HCT116 (cell line): ENCODE data around the gene MYO3B. TPM values are rescaled to one million over a fixed set of nuclear protein-coding genes. Genes with fewer than 3 reads are reported as not detected.

ENCODE experiments used
- ATAC-seq: fragments of 200-7000 bp; cut with Tn5 transposase; 2 replicates; pipeline ENCODE4 v1.9.1; 2020; ENCODE audit warnings: mild to moderate bottlenecking, moderate library complexity
- BruUV-seq: library from RNA; stranded (reverse); fragments of 400-500 nt; replicated peaks from 2 replicates; lab custom pipeline; 2021; lab: Mats Ljungman, UMichigan
- CTCF ChIA-PET: fragments of 300-600 bp; sonication (Branson Sonifier 250); formaldehyde crosslinking; loops from one replicate; lab custom pipeline; 2021; ENCODE audit warnings: antibody characterized with exemption; lab: Charles Lee
- POLR2A ChIA-PET: fragments of 300-600, 350-600 bp; sonication (Branson Sonifier 250); formaldehyde crosslinking; loops from one replicate; lab custom pipeline; 2021; ENCODE audit warnings: antibody characterized with exemption; lab: Charles Lee
- RAD21 ChIA-PET, 2 experiments: fragments of 300-600 bp; sonication (Branson Sonifier 250); formaldehyde crosslinking; loops; one replicate each; lab custom pipeline; 2023; ENCODE audit warnings: low total read pairs in 2 of 2; ENCODE audit not compliant: uncharacterized antibody in 2 of 2, unreplicated experiment in 2 of 2, low non-redundant PET in 1 of 2; lab: Charles Lee
- DNase-seq: peaks from one replicate; pipeline ENCODE4 v3.0.0-alpha.2; 2010; ENCODE audit warnings: low read depth, low spot score
- H2AFZ ChIP-seq: fragments of 200-600 bp; shearing (Covaris generic), sonication (generic); 2 replicates; pipeline ENCODE4 v1.6.1; 2017; ENCODE audit warnings: low read depth, mixed run types, mixed read lengths, antibody characterized with exemption, low read length; ENCODE audit not compliant: poor library complexity, severe bottlenecking
- H3K27ac ChIP-seq: 2 replicates; pipeline ENCODE4 v1.5.1; 2012; ENCODE audit warnings: low read depth, low read length
- H3K27me3 ChIP-seq: fragments of 200-600 bp; sonication (generic); 2 replicates; pipeline ENCODE4 v1.6.1; 2016; ENCODE audit warnings: mixed run types, low read length, mixed read lengths; ENCODE audit not compliant: insufficient read depth
- H3K36me3 ChIP-seq, 2 experiments: fragments of 200-500 bp in 1 of 2; fragments of 200-600 bp in 1 of 2; sonication (Bioruptor generic) in 1 of 2; sonication (generic) in 1 of 2; 2 replicates each; pipeline versions ENCODE4 v1.5.1 to v1.6.1; 2014 to 2016; ENCODE audit warnings: low read length in 2 of 2, inconsistent platforms in 1 of 2, mixed read lengths in 1 of 2, mixed run types in 1 of 2; ENCODE audit not compliant: insufficient read depth in 2 of 2, control insufficient read depth in 1 of 2
- H3K4me1 ChIP-seq, 2 experiments: fragments of 200-600 bp in 1 of 2; sonication (generic) in 1 of 2; 2 replicates each; pipeline versions ENCODE4 v1.5.1 to v1.6.1; 2012 to 2017; ENCODE audit warnings: low read length in 2 of 2, inconsistent platforms in 1 of 2, mild to moderate bottlenecking in 1 of 2, mixed read lengths in 1 of 2, mixed run types in 1 of 2, moderate library complexity in 1 of 2; ENCODE audit not compliant: insufficient read depth in 2 of 2, control insufficient read depth in 1 of 2
- H3K4me2 ChIP-seq: fragments of 200-600 bp; sonication (generic); 2 replicates; pipeline ENCODE4 v1.6.1; 2017; ENCODE audit warnings: mixed run types, low read length, mixed read lengths
- H3K4me3 ChIP-seq, 2 experiments: fragments of 200-600 bp in 1 of 2; sonication (generic) in 1 of 2; replicated peaks in 1 of 2; 2 replicates each; pipeline ENCODE4 v1.5.1; 2011 to 2016; ENCODE audit warnings: low read length in 2 of 2, control low read depth in 1 of 2, low read depth in 1 of 2, mild to moderate bottlenecking in 1 of 2, mixed read lengths in 1 of 2, mixed run types in 1 of 2
- H3K79me2 ChIP-seq: fragments of 200-600 bp; sonication (generic); 2 replicates; pipeline ENCODE4 v1.6.1; 2017; ENCODE audit warnings: mild to moderate bottlenecking, mixed run types, low read length, moderate library complexity, mixed read lengths; ENCODE audit not compliant: insufficient read depth
- H3K9ac ChIP-seq: fragments of 200-600 bp; sonication (generic); 2 replicates; pipeline ENCODE4 v1.6.1; 2016; ENCODE audit warnings: low read length, mixed read lengths
- H3K9me2 ChIP-seq: fragments of 200-600 bp; sonication (generic), shearing (Covaris generic); 2 replicates; pipeline ENCODE4 v1.6.1; 2017; ENCODE audit warnings: mixed run types, mild to moderate bottlenecking, moderate library complexity; ENCODE audit not compliant: insufficient read depth
- H3K9me3 ChIP-seq, 2 experiments: fragments of 200-500 bp in 1 of 2; fragments of 200-600 bp in 1 of 2; sonication (Bioruptor generic) in 1 of 2; sonication (generic) in 1 of 2; 2 replicates each; pipeline ENCODE4 v1.6.1; 2014 to 2017; ENCODE audit warnings: low read length in 2 of 2, mixed read lengths in 2 of 2, inconsistent platforms in 1 of 2, low read depth in 1 of 2, mild to moderate bottlenecking in 1 of 2, mixed run types in 1 of 2, moderate library complexity in 1 of 2; ENCODE audit not compliant: control insufficient read depth in 1 of 2, insufficient read depth in 1 of 2
- H4K20me1 ChIP-seq: fragments of 200-600 bp; sonication (generic), shearing (Covaris generic); 2 replicates; pipeline ENCODE4 v1.6.1; 2017; ENCODE audit warnings: mixed run types, mild to moderate bottlenecking, moderate library complexity; ENCODE audit not compliant: insufficient read depth
- CBX3 ChIP-seq: IDR thresholded peaks from 2 replicates; pipeline ENCODE4 v1.6.1; 2012; ENCODE audit warnings: low read depth
- EGR1 ChIP-seq: IDR thresholded peaks from 2 replicates; pipeline ENCODE4 v1.6.1; 2012; ENCODE audit warnings: low read depth
- EZH2 ChIP-seq: fragments of 200-600 bp; sonication (generic); IDR thresholded peaks from 2 replicates; pipeline ENCODE4 v1.6.1; 2017; ENCODE audit warnings: antibody characterized with exemption, mixed run types
- EZH2phosphoT487 ChIP-seq: fragments of 200-600 bp; IDR thresholded peaks from 2 replicates; pipeline ENCODE4 v1.6.1; 2018; ENCODE audit warnings: antibody characterized with exemption, borderline replicate concordance
- JUND ChIP-seq: IDR thresholded peaks from 2 replicates; pipeline ENCODE4 v1.6.1; 2012
- POLR2AphosphoS5 ChIP-seq: IDR thresholded peaks from 2 replicates; pipeline ENCODE4 v1.6.1; 2011; ENCODE audit warnings: mild to moderate bottlenecking, low read depth, low read length, moderate library complexity
- RAD21 ChIP-seq: IDR thresholded peaks from 2 replicates; pipeline ENCODE4 v1.6.1; 2012; ENCODE audit warnings: low read depth, mild to moderate bottlenecking
- TCF7L2 ChIP-seq: IDR thresholded peaks from 2 replicates; pipeline ENCODE4 v1.7.0; 2011; ENCODE audit warnings: borderline replicate concordance, inconsistent platforms; ENCODE audit not compliant: insufficient read depth, insufficient read length; ENCODE audit errors: extremely low read depth
- intact Hi-C: fragments of 100-400 bp; cut with micrococcal nuclease; formaldehyde crosslinking; loops from 2 replicates; pipeline ENCODE4 v1.10.0; 2022
- total RNA-seq: library from RNA; stranded (reverse); gene quantifications from one replicate; pipeline ENCODE4 v1.2.1, GENCODE V29; 2021; ENCODE audit not compliant: unreplicated experiment
- TF ChIP-seq, protein P1 (sequence below), 3 experiments: fragments of 200-600 bp in 1 of 3; sonication (generic) in 1 of 3; IDR thresholded peaks in 2 of 3; conservative IDR thresholded peaks in 1 of 3; 2 replicates each; pipeline ENCODE4 v1.5.1; 2012 to 2017; ENCODE audit warnings: low read depth in 2 of 3, low read length in 2 of 3, antibody characterized with exemption in 1 of 3, borderline replicate concordance in 1 of 3, control low read depth in 1 of 3, mild to moderate bottlenecking in 1 of 3, mixed read lengths in 1 of 3, mixed run types in 1 of 3, moderate library complexity in 1 of 3; ENCODE audit not compliant: insufficient read depth in 1 of 3
- TF ChIP-seq, protein P2 (sequence below): IDR thresholded peaks from 2 replicates; pipeline ENCODE4 v1.6.1; 2011; ENCODE audit warnings: mild to moderate bottlenecking, low read length, moderate library complexity; ENCODE audit not compliant: insufficient replicate concordance; ENCODE audit errors: extremely low read depth
- TF ChIP-seq, protein P3 (sequence below): IDR thresholded peaks from 2 replicates; pipeline ENCODE4 v1.6.1; 2012; ENCODE audit warnings: low read depth
- TF ChIP-seq, protein P4 (sequence below): IDR thresholded peaks from 2 replicates; pipeline ENCODE4 v1.6.1; 2012

MYO3B gene
- total RNA-seq, 1 experiment from 2014 or later: not detected

DNA sequence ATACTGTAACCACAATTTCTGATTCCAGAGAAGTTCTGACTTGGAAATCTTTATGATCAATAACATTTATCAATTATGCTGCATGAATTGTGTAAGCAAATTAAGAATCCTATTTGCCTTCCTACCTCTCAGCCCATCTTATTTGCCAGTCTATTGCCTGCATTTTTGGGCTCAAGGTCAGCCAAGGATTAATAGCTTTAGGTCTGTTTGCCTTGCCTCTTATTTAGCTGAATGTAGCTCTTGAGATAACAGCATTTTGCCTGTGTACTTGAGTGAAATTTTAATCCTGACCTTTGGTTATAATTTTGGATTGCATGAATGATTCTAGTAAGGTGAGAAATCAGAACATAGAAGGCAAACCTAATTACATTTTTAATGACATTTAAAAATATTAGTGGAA lies 51.2 kb downstream of the MYO3B start:
- no peak overlapping the region for H3K27ac ChIP-seq
- intact Hi-C loops: loop anchor here (5.0 kb wide), 1 partner anchor 297 kb away; no protein-coding TSS in a partner anchor
- no peak overlapping the region for H3K4me3 ChIP-seq
- H3K9me3 ChIP-seq: no peaks in the 10 kb centered on the region
- H2AFZ ChIP-seq: no peak overlapping the region
- RAD21 ChIA-PET: no interaction called here
- no peaks in the 10 kb centered on the region for H3K79me2 ChIP-seq
- no peak overlapping the region for H3K9ac ChIP-seq
- BruUV-seq: no TSS peak
- H3K27me3 ChIP-seq: no peaks in the 10 kb centered on the region
- no peak for TF ChIP-seq EGR1
- TF ChIP-seq TCF7L2: no peak
- TF ChIP-seq EZH2phosphoT487: no peak
- no peak for TF ChIP-seq EZH2
- no peak for TF ChIP-seq JUND
- no peak for TF ChIP-seq POLR2AphosphoS5
- TF ChIP-seq, protein P1, sequence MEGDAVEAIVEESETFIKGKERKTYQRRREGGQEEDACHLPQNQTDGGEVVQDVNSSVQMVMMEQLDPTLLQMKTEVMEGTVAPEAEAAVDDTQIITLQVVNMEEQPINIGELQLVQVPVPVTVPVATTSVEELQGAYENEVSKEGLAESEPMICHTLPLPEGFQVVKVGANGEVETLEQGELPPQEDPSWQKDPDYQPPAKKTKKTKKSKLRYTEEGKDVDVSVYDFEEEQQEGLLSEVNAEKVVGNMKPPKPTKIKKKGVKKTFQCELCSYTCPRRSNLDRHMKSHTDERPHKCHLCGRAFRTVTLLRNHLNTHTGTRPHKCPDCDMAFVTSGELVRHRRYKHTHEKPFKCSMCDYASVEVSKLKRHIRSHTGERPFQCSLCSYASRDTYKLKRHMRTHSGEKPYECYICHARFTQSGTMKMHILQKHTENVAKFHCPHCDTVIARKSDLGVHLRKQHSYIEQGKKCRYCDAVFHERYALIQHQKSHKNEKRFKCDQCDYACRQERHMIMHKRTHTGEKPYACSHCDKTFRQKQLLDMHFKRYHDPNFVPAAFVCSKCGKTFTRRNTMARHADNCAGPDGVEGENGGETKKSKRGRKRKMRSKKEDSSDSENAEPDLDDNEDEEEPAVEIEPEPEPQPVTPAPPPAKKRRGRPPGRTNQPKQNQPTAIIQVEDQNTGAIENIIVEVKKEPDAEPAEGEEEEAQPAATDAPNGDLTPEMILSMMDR (IDR thresholded peaks at IDR 0.05 in 2 of 3, conservative IDR thresholded peaks at IDR 0.05 in 1 of 3; ENCODE audit: borderline replicate concordance in 1 of 3, insufficient read depth in 1 of 3, low read depth in 2 of 3, low read length in 2 of 3): no peak
- no peak for TF ChIP-seq CBX3
- TF ChIP-seq, protein P2, sequence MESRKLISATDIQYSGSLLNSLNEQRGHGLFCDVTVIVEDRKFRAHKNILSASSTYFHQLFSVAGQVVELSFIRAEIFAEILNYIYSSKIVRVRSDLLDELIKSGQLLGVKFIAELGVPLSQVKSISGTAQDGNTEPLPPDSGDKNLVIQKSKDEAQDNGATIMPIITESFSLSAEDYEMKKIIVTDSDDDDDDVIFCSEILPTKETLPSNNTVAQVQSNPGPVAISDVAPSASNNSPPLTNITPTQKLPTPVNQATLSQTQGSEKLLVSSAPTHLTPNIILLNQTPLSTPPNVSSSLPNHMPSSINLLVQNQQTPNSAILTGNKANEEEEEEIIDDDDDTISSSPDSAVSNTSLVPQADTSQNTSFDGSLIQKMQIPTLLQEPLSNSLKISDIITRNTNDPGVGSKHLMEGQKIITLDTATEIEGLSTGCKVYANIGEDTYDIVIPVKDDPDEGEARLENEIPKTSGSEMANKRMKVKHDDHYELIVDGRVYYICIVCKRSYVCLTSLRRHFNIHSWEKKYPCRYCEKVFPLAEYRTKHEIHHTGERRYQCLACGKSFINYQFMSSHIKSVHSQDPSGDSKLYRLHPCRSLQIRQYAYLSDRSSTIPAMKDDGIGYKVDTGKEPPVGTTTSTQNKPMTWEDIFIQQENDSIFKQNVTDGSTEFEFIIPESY: no peak
- TF ChIP-seq, protein P3, sequence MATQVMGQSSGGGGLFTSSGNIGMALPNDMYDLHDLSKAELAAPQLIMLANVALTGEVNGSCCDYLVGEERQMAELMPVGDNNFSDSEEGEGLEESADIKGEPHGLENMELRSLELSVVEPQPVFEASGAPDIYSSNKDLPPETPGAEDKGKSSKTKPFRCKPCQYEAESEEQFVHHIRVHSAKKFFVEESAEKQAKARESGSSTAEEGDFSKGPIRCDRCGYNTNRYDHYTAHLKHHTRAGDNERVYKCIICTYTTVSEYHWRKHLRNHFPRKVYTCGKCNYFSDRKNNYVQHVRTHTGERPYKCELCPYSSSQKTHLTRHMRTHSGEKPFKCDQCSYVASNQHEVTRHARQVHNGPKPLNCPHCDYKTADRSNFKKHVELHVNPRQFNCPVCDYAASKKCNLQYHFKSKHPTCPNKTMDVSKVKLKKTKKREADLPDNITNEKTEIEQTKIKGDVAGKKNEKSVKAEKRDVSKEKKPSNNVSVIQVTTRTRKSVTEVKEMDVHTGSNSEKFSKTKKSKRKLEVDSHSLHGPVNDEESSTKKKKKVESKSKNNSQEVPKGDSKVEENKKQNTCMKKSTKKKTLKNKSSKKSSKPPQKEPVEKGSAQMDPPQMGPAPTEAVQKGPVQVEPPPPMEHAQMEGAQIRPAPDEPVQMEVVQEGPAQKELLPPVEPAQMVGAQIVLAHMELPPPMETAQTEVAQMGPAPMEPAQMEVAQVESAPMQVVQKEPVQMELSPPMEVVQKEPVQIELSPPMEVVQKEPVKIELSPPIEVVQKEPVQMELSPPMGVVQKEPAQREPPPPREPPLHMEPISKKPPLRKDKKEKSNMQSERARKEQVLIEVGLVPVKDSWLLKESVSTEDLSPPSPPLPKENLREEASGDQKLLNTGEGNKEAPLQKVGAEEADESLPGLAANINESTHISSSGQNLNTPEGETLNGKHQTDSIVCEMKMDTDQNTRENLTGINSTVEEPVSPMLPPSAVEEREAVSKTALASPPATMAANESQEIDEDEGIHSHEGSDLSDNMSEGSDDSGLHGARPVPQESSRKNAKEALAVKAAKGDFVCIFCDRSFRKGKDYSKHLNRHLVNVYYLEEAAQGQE: no peak
- no peak for TF ChIP-seq RAD21
- TF ChIP-seq, protein P4, sequence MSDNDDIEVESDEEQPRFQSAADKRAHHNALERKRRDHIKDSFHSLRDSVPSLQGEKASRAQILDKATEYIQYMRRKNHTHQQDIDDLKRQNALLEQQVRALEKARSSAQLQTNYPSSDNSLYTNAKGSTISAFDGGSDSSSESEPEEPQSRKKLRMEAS: no peak
- TF ChIP-seq, all 23 proteins: peak for 0
- Histone ChIP-seq H3K4me2 (no peak overlapping the region), H3K36me3 (no peaks in the 10 kb centered on the region), H3K4me1 (no peaks in the 10 kb centered on the region), H4K20me1 (no peaks in the 10 kb centered on the region), H3K9me2 (no peaks in the 10 kb centered on the region)
- no peak for ATAC-seq
- POLR2A ChIA-PET: no interaction called here
- no peak for DNase-seq
- CTCF ChIA-PET: interaction anchor here (1.0 kb wide), 1 partner anchor 132 kb away, joined by 3 read pairs; no protein-coding TSS in a partner anchor
